CD14-positive monocyte (primary cell): ENCODE data around the gene AREL1. TPM values are rescaled to one million over a fixed set of nuclear protein-coding genes. Genes with fewer than 3 reads are reported as not detected.
A peak's percentile ranks its signal among the peaks of the same experiment; 100 is the strongest.

Experiments
- DNase-seq, 3 donors: peaks; one replicate each; pipeline ENCODE4 v3.0.0-alpha.2; 2011 to 2022
- H2AFZ ChIP-seq: 2 replicates; pipeline ENCODE4 v1.6.0; 2012; ENCODE audit warnings: mild to moderate bottlenecking, low read depth, low read length, inconsistent platforms; ENCODE audit not compliant: insufficient read depth, poor library complexity, severe bottlenecking
- H3K27ac ChIP-seq, 2 donors: 1 replicate in 1 of 2; 2 replicates in 1 of 2; pipeline ENCODE4 v1.5.1; 2012 to 2013; ENCODE audit warnings: low read length in 2 of 2, control low read depth in 1 of 2, inconsistent platforms in 1 of 2, low read depth in 1 of 2, mild to moderate bottlenecking in 1 of 2
- H3K27me3 ChIP-seq, 2 donors: one replicate each; pipeline versions ENCODE4 v1.6.0 to v1.6.1; 2011 to 2013; ENCODE audit warnings: low read length in 2 of 2; ENCODE audit not compliant: control insufficient read depth in 2 of 2, insufficient read depth in 2 of 2
- H3K36me3 ChIP-seq, 2 donors: replicated peaks in 1 of 2; 1 replicate in 1 of 2; 2 replicates in 1 of 2; pipeline versions ENCODE4 v1.5.1 to v1.6.1; 2012 to 2013; ENCODE audit warnings: low read length in 2 of 2, control low read depth in 1 of 2, inconsistent platforms in 1 of 2, mild to moderate bottlenecking in 1 of 2; ENCODE audit not compliant: insufficient read depth in 2 of 2, control insufficient read depth in 1 of 2
- H3K4me1 ChIP-seq, 2 donors: 1 replicate in 1 of 2; 2 replicates in 1 of 2; pipeline versions ENCODE4 v1.5.1 to v1.6.1; 2012 to 2013; ENCODE audit warnings: low read length in 2 of 2, control low read depth in 1 of 2, inconsistent platforms in 1 of 2, mild to moderate bottlenecking in 1 of 2, moderate library complexity in 1 of 2; ENCODE audit not compliant: insufficient read depth in 2 of 2, control insufficient read depth in 1 of 2
- H3K4me2 ChIP-seq: replicated peaks from 2 replicates; pipeline ENCODE3; 2012; ENCODE audit warnings: low read length, moderate library complexity, mild to moderate bottlenecking; ENCODE audit not compliant: poor library complexity, severe bottlenecking; ENCODE audit errors: extremely low read depth
- H3K4me3 ChIP-seq, 3 experiments: fragments of 200-600 bp in 1 of 3; sonication (generic) in 1 of 3; replicated peaks in 1 of 3; 1 replicate in 2 of 3; 2 replicates in 1 of 3; pipeline ENCODE4 v1.5.1; 2011 to 2013; ENCODE audit warnings: low read length in 3 of 3, mild to moderate bottlenecking in 3 of 3, control low read depth in 2 of 3, low read depth in 2 of 3, inconsistent platforms in 1 of 3, moderate library complexity in 1 of 3
- H3K79me2 ChIP-seq: 2 replicates; pipeline ENCODE4 v1.6.0; 2012; ENCODE audit warnings: mild to moderate bottlenecking, control low read depth, inconsistent platforms, low read length, moderate library complexity; ENCODE audit not compliant: insufficient read depth
- H3K9ac ChIP-seq: 2 replicates; pipeline ENCODE4 v1.6.0; 2017; ENCODE audit warnings: low read length, mild to moderate bottlenecking; ENCODE audit not compliant: insufficient read depth, poor library complexity, severe bottlenecking
- H3K9me3 ChIP-seq, 2 donors: replicated peaks in 1 of 2; 1 replicate in 1 of 2; 2 replicates in 1 of 2; pipeline versions ENCODE4 v1.5.1 to v1.6.1; 2012 to 2013; ENCODE audit warnings: low read length in 2 of 2, control low read depth in 1 of 2; ENCODE audit not compliant: control insufficient read depth in 1 of 2, insufficient read depth in 1 of 2
- H4K20me1 ChIP-seq: 2 replicates; pipeline ENCODE4 v1.6.0; 2012; ENCODE audit warnings: mild to moderate bottlenecking, low read length, control low read depth, moderate library complexity; ENCODE audit not compliant: insufficient read depth
- H3K27ac Mint-ChIP-seq, 7 donors: one replicate each; pipeline ENCODE4 v1.8.0; 2020; ENCODE audit warnings: mild to moderate bottlenecking in 7 of 7, mixed read lengths in 7 of 7, moderate library complexity in 6 of 7, inconsistent platforms in 2 of 7
- H3K27me3 Mint-ChIP-seq, 3 donors: one replicate each; pipeline ENCODE4 v1.8.0; 2021 to 2022; ENCODE audit warnings: low read depth in 3 of 3, mild to moderate bottlenecking in 3 of 3, mixed read lengths in 3 of 3, moderate library complexity in 3 of 3, inconsistent platforms in 1 of 3
- H3K36me3 Mint-ChIP-seq, 2 donors: one replicate each; pipeline ENCODE4 v1.8.0; 2020; ENCODE audit warnings: mixed read lengths in 2 of 2, inconsistent platforms in 1 of 2, mild to moderate bottlenecking in 1 of 2
- H3K4me1 Mint-ChIP-seq: one replicate; pipeline ENCODE4 v1.8.0; 2020; ENCODE audit warnings: mild to moderate bottlenecking, mixed read lengths
- H3K4me3 Mint-ChIP-seq, 2 donors: one replicate each; pipeline ENCODE4 v1.8.0; 2020; ENCODE audit warnings: mild to moderate bottlenecking in 2 of 2, mixed read lengths in 2 of 2, moderate library complexity in 1 of 2
- H3K9me3 Mint-ChIP-seq, 7 donors: one replicate each; pipeline ENCODE4 v1.8.0; 2020 to 2022; ENCODE audit warnings: mixed read lengths in 7 of 7, mild to moderate bottlenecking in 6 of 7, moderate library complexity in 6 of 7, inconsistent platforms in 2 of 7
- WGBS: methylation state at CpG from one replicate; pipeline ENCODE4 v1.1.5; 2013; ENCODE audit warnings: missing lambda C conversion rate; ENCODE audit not compliant: insufficient coverage; 5-methylcytosine and 5-hydroxymethylcytosine counted together
- intact Hi-C, 2 donors: fragments of 100-400 bp; cut with micrococcal nuclease; formaldehyde crosslinking; loops; one replicate each; pipeline versions ENCODE4 v1.15.0 to v1.15.1; 2023
- polyA plus RNA-seq, 3 donors: library from polyadenylated mRNA; depleted of rRNA in 1 of 3; unstranded in 2 of 3; stranded (reverse) in 1 of 3; fragments of 300-500 nt in 2 of 3; fragments of >200 nt in 1 of 3; fragmentation: Illumina TruSeq in 2 of 3; gene quantifications; 1 replicate in 2 of 3; 2 replicates in 1 of 3; pipeline ENCODE4 v1.2.3, GENCODE V29; 2012 to 2021
- TF ChIP-seq, protein P1 (sequence below): fragments of 200-600 bp; IDR thresholded peaks from one replicate; pipeline ENCODE4 v1.8.0; 2022; ENCODE audit warnings: antibody characterized with exemption, mild to moderate bottlenecking

The AREL1 gene
- polyA plus RNA-seq, 3 donors: 12.5 to 23.3 (median 20.0) TPM

- no peak overlapping the region for H3K4me3 ChIP-seq
- no peak for DNase-seq
- no peak overlapping the region for H3K27ac ChIP-seq
- H2AFZ ChIP-seq: no peak overlapping the region
- no peak overlapping the region for H3K4me2 ChIP-seq
- H3K79me2 ChIP-seq: no peaks in the 10 kb centered on the region
- Mint-ChIP-seq H3K4me3 (no peak overlapping the region), H3K27ac (no peak overlapping the region), H3K36me3 (no peaks in the 10 kb centered on the region), H3K9me3 (no peaks in the 10 kb centered on the region), H3K4me1 (peaks cover 6% of the 10 kb centered on the region), H3K27me3 (peaks cover 6 to 10% (median 6%) of the 10 kb centered on the region in 3 donors)
- no peaks in the 10 kb centered on the region for H4K20me1 ChIP-seq
- no peaks in the 10 kb centered on the region for H3K27me3 ChIP-seq
- TF ChIP-seq, protein P1, sequence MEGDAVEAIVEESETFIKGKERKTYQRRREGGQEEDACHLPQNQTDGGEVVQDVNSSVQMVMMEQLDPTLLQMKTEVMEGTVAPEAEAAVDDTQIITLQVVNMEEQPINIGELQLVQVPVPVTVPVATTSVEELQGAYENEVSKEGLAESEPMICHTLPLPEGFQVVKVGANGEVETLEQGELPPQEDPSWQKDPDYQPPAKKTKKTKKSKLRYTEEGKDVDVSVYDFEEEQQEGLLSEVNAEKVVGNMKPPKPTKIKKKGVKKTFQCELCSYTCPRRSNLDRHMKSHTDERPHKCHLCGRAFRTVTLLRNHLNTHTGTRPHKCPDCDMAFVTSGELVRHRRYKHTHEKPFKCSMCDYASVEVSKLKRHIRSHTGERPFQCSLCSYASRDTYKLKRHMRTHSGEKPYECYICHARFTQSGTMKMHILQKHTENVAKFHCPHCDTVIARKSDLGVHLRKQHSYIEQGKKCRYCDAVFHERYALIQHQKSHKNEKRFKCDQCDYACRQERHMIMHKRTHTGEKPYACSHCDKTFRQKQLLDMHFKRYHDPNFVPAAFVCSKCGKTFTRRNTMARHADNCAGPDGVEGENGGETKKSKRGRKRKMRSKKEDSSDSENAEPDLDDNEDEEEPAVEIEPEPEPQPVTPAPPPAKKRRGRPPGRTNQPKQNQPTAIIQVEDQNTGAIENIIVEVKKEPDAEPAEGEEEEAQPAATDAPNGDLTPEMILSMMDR: no peak
- no peaks in the 10 kb centered on the region for H3K9me3 ChIP-seq
- no peak overlapping the region for H3K9ac ChIP-seq
- intact Hi-C loops: no loop called here
- H3K36me3 ChIP-seq: no peaks in the 10 kb centered on the region
- 55% methylated on average over 10 of the region's 13 CpGs for WGBS
- no peaks in the 10 kb centered on the region for H3K4me1 ChIP-seq
These were observed 67.0 kb downstream of the AREL1 start for GRCh38 chr14:74645756-74646470.

DNA sequence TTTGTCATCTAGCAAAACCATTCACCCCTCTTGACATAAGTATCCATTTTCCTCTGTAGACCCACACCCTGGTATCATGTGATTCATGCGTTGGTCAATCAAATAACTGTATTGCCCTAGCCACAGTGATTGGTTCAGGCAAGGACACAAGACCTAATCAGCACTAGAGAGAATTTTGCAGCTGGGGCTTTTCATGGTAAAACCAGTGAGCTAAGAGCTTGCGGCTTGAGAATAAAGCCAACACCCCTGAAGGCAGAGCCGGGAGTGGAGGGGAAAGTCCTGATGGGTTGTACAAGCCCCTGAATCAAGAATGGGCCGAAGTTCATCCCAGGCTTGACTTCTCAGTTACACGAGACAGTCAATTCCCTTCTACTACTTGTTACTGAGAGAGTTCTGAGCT lies 67.6 kb downstream of the AREL1 start:
- Histone ChIP-seq H3K4me1 (no peaks in the 10 kb centered on the region), H3K27ac (no peak overlapping the region), H3K27me3 (no peaks in the 10 kb centered on the region), H3K79me2 (no peaks in the 10 kb centered on the region), H3K4me3 (no peak overlapping the region), H3K36me3 (no peaks in the 10 kb centered on the region), H3K9me3 (no peaks in the 10 kb centered on the region), H2AFZ (no peak overlapping the region), H3K9ac (no peak overlapping the region), H3K4me2 (no peak overlapping the region), H4K20me1 (no peaks in the 10 kb centered on the region)
- peaks cover 6% of the 10 kb centered on the region for H3K4me1 Mint-ChIP-seq
- H3K27me3 Mint-ChIP-seq: peaks cover 2 to 10% (median 6%) of the 10 kb centered on the region in 3 donors
- no peak for DNase-seq
- H3K36me3 Mint-ChIP-seq: no peaks in the 10 kb centered on the region
- TF ChIP-seq, protein P1: no peak
- peak overlapping the region in 1 of 7 donors; percentile 64 for H3K27ac Mint-ChIP-seq
- H3K4me3 Mint-ChIP-seq: no peak overlapping the region
- H3K9me3 Mint-ChIP-seq: no peaks in the 10 kb centered on the region
- intact Hi-C loops: no loop called here
- WGBS: 96% methylated on average over 5 of the region's 5 CpGs
